ENCODE measurements around the gene ZNF18. TPM values are rescaled to one million over a fixed set of nuclear protein-coding genes. Genes with fewer than 3 reads are reported as not detected.
"Not testable (repeated sequence)": the region's sequence is repeated elsewhere in the genome, so short reads cannot be mapped to it uniquely, and the experiment has no call there.

ZNF18 gene
- total RNA-seq, 1 experiment from 2014 or later = 12.5 TPM

DNA sequence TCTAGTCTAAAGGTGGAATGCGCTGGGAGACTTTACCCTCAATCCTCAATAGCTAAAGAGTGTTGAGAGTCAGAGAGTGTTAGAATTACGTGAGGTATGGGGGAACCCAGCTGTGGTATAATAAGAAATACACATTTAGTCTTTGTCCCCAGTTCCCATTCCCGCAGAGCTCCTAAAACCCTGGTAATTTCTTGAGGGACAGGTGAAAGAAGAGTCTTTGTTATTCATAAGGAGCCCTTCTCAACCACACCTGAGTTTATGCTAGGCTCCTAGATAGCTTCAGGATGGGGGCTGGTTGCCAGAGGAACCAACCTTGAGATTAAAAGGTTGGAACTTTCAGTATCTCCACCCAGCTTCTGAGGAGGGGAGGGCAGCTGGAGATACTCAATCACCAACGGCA is 5.8 kb downstream of the ZNF18 start:
- in situ Hi-C loops (cut with HindIII; ENCODE audit: low pct_unique_long_range_greater_than_20kb, low sequenced_read_pairs) = no loop called here
- DNase-seq (ENCODE audit: low read depth, low spot score) = no peak

DNA sequence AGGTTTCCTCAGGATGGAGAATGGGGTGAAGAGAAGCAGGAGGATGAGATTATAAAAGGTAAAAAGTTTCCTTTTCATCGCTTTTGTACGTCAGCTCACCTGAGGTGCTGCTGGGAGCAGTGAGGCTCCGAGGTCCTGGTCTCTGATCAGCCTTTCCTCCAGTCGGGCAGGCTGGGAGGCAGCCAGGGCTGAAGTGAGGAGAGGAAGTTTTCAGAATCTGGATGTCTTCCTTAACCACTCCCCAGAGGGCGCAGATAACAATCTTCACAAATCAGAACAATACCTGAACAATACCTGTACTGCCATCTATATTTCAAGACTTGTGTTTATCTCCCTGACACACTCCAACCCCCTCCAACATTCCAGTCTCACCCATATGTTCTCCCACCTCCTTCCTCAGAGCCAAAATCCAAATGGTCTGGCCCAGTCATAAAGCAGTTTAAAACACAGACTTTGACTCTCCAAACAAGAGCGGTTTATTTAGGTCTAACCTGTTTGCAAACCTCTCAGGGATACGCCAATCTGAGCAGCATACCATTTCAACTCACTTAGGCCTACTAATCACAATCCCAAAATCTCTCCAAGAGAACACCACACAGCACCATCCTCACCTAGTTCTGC is 6.8 kb downstream of the ZNF18 start:
- in situ Hi-C loops (cut with HindIII; ENCODE audit: low pct_unique_long_range_greater_than_20kb, low sequenced_read_pairs) = no loop called here
- no peak for DNase-seq (ENCODE audit: low read depth, low spot score)

DNA sequence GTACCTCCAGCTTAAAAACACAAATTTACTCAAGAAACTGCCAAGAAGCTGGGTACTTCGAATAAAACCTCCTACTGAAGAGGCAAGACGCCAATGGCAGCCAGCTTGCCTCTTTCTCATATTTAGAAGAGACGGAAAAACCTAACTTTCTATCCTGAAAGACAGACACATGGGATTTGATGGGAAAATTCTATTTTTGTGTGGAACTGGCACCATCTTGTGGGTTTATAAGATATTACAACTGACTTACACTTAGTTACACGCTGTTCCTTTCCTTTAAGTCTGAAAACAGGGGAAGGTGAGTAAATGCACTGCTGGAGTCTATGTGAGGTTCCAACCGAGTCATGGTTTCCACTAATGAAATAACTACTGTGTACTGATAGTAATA is 10.3 kb downstream of the ZNF18 start:
- in situ Hi-C loops (cut with HindIII; ENCODE audit: low pct_unique_long_range_greater_than_20kb, low sequenced_read_pairs) = no loop called here

DNA sequence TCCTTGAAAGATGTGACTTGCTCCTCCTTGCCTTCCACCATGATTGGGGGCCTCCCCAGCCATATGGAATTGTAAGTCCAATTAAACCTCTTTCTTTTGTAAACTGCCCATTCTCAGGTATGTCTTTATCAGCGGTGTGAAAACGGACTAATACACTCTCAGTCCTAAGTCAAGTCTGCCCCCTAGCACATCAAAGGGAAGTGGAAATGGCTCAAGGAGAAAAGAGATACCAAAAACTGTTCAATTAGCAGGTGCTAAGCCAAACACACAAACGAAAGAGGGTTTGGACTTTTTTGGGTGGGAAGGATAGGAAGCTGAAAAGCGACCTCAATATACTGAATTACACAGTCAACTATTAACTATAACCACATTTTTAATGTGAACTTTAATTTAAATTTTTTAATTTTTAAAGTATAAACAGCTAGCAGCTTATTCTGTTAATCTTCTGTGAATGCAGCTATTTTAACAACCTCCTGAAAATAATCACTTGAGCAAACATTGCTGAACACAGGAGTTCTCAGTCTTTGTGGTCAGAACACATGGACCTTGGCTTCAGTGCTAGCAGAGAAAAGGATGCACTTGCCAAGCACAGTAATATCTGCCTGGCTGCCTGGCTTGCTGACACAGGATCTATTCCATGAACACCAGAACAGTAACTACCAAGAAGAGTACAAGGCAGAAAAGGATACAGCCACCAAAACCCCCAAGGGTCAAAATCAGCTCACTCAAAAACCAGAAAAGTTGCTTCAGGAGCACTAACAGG is 10.9 kb downstream of the ZNF18 start:
- in situ Hi-C loops (cut with HindIII; ENCODE audit: low pct_unique_long_range_greater_than_20kb, low sequenced_read_pairs) = no loop called here
- no peak for DNase-seq (ENCODE audit: low read depth, low spot score)

More for the DNA sequence above, 10.3 kb downstream of the ZNF18 start:
- peak; percentile 68 for DNase-seq (ENCODE audit: low read depth, low spot score)

DNA sequence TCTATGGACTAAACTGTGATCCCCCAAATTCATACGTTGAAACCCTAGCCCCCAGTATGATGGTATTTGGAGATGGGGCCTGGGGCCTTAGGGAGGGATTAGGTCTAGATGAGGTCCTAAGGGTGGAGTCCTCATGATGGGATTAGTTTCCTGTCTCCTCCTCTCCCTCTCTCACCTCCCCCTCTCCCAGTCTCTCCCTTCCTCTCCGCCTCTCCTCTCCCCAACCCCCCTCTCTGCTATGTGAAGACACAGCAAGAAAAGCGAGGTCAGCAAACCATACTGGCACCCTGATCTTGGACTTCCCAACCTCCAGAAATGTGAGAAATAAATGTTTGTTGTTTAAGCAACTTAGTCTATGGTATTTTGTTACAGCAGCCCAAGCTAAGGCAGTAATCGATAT is 15.4 kb downstream of the ZNF18 start:
- DNase-seq (ENCODE audit: low read depth, low spot score) = no peak
- in situ Hi-C loops (cut with HindIII; ENCODE audit: low pct_unique_long_range_greater_than_20kb, low sequenced_read_pairs) = no loop called here

DNA sequence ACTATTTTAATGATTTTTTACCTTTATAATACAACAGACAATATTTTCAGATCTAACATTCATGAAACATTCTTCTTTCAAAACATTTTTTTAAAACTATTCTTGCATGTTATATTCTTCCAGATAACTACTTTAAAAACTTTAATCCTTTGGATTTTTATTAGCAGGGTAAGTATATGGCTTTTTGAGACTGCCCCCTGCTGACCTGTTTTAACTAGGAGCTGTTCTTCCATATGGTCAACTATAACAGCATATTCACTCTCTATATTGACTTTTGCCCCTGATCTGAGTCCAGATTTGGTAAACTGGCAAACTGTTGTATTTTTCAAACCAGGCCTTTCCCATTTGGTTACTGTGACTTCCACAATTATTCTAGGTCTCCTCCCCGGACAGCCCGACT is 16.5 kb downstream of the ZNF18 start:
- in situ Hi-C loops (cut with HindIII; ENCODE audit: low pct_unique_long_range_greater_than_20kb, low sequenced_read_pairs) = no loop called here
- DNase-seq (ENCODE audit: low read depth, low spot score) = peak; percentile 32

DNA sequence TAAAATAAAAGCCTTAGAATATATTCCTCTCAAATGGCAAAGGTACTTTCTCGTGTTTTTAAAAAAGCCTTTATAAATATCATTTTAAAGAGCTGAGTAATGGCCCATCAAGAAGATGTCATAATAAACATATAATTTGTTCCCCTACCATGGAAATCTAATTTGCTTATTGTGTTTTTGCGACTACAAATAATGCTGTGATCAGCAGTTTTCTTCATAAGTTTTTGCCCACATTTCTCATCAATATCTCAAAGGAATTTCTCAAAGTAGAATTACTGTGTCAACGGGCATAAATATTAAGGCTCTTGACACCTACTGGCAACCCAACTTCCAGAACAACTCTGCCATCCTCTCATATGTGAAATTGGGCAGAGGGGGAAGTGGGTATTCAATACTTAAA is 17.5 kb downstream of the ZNF18 start:
- DNase-seq (ENCODE audit: low read depth, low spot score) = no peak
- in situ Hi-C loops (cut with HindIII; ENCODE audit: low pct_unique_long_range_greater_than_20kb, low sequenced_read_pairs) = no loop called here

DNA sequence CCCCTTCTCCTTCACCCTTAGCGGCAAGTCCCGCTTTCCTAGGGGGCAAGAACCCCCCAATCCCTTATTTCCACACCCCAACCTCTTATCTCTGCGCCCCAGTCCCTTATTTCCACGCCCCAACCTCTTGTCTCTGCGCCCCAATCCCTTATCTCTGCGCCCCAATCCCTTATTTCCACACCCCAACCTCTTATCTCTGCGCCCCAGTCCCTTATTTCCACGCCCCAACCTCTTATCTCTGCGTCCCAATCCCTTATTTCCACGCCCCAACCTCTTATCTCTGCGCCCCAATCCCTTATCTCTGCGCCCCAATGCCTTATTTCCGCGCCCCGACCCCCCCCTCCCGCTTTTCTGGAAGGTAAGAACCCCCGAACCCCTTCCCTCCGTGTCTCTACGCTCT is 24.5 kb downstream of the ZNF18 start:
- DNase-seq (ENCODE audit: low read depth, low spot score); in situ Hi-C loops (cut with HindIII; ENCODE audit: low pct_unique_long_range_greater_than_20kb, low sequenced_read_pairs): not testable (repeated sequence)

DNA sequence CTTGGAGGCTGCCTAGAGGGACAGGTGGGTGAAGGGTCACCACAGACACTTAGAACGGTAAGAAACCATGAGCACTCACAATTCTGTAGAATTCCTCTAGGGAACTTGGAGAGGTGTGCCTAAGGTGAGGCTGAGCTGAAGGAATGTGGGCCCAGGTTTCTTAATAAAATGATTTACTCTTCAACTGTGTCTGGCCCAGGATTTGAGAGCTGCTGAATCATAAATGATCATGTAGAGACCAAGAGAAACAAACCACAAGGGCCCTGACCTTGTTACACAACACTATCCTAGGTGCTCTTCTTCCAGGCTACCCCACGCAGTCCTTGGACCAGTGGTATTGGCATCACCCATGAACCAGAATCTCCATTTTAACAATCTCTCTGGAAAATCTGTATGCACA is 27.7 kb downstream of the ZNF18 start:
- DNase-seq (ENCODE audit: low read depth, low spot score) = no peak
- in situ Hi-C loops (cut with HindIII; ENCODE audit: low pct_unique_long_range_greater_than_20kb, low sequenced_read_pairs) = no loop called here

DNA sequence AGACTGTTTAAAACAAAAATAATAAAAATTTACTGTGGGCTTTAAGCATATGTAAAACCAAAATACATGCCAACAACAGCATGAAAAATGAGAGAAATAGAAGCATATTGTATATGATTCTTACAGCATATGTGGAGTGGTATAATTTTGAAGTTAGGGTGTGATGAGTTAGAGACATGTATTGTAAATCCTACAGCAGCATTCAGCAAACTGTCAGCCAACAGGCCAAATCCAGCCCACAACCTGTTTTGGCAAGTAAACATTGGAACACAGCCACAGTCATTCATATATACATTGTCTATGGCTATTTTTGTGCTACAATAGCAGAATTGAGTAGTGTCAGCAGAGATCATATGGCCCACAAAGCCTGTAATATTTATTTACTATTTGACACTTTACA is 42.3 kb downstream of the ZNF18 start:
- no peak for DNase-seq (ENCODE audit: low read depth, low spot score)
- in situ Hi-C loops (cut with HindIII; ENCODE audit: low pct_unique_long_range_greater_than_20kb, low sequenced_read_pairs) = no loop called here

DNA sequence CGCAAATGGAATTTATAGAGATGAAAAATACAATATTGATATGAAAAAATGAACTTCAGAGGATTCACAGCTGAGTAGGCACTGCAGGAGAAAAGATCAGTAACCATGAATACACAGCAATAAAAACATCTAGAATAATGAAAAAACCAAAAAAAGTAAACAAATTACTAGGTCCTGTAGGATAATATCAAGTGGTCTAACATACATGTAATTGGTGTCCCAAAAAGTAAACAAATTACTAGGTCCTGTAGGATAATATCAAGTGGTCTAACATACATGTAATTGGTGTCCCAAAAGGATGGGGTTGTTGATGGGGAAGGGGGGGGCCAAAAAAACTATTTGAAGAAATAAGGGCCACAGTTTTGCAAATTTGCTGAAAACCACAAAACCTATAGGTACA is 43.4 kb downstream of the ZNF18 start:
- no peak for DNase-seq (ENCODE audit: low read depth, low spot score)
- in situ Hi-C loops (cut with HindIII; ENCODE audit: low pct_unique_long_range_greater_than_20kb, low sequenced_read_pairs) = no loop called here

DNA sequence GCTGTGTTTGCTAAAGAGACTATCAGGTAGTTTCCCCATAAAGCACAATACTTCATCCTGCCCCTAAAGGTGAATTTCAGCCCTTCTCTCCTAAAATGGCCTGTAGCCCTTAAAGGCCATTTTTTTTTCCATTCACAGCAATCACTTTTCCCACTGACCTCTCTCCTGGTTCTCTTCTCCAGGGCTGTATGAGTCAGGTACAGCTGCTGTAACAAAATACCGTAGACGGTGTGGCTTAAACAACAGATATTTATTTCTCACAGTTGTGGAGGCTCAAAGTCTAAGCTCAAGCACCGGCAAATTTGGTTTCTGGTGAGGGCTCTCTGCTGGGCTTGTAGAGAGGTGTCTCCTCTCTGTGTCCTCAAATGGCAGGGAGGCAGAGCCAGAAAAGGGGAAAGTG is 44.7 kb downstream of the ZNF18 start:
- in situ Hi-C loops (cut with HindIII; ENCODE audit: low pct_unique_long_range_greater_than_20kb, low sequenced_read_pairs) = no loop called here
- no peak for DNase-seq (ENCODE audit: low read depth, low spot score)

DNA sequence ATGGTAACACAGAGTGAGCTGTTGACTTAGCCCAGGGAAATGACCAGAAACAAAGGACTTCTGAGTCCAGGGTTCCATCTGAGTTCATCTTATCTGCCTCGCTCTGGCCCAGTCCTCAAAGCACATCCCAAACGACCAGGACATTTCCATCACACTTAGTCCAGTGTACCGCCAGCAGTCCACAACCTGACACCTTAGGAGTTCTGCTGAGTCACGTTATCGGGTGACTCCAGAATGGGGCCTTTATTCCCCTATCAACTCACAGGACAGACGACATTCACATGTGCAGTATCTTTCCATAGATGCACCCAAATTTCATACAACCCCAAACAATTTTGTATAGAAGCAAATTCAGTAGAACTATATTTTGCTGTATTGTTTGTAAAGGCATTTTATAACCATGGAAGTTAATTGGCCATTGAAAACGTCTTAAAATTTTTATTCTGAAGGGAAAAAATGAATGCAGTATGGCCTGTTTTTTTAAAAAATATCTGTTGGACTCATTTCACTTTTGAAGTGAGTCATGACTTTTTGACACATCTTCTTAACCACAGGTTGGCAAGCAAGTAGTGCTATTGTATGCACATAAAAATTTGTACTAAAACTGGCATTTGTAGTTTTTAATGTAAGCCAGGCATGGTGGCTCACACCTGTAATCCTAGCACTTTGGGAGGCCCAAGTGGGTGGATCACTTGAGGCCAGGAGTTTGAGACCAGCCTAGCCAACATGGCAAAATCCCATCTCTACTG is 46.3 kb downstream of the ZNF18 start:
- in situ Hi-C loops (cut with HindIII; ENCODE audit: low pct_unique_long_range_greater_than_20kb, low sequenced_read_pairs) = no loop called here
- DNase-seq (ENCODE audit: low read depth, low spot score) = no peak

DNA sequence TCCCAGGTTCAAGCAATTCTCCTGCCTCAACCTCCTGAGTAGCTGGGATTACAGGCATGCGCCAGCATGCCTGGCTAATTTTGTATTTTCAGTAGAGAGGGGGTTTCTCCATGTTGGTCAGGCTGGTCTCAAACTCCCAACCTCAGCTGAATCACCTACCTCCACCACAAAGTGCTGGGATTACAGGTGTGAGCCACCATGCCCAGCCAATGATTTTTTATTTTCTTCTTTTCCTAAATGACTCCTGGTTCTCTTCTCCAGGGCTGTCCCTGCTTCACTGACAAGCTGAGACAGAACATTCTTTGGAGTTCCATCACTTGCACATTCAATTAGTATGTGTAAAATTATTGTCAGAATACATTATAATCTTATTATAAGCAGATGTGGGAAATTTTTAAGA is 47.7 kb downstream of the ZNF18 start:
- DNase-seq (ENCODE audit: low read depth, low spot score); in situ Hi-C loops (cut with HindIII; ENCODE audit: low pct_unique_long_range_greater_than_20kb, low sequenced_read_pairs): not testable (repeated sequence)

DNA sequence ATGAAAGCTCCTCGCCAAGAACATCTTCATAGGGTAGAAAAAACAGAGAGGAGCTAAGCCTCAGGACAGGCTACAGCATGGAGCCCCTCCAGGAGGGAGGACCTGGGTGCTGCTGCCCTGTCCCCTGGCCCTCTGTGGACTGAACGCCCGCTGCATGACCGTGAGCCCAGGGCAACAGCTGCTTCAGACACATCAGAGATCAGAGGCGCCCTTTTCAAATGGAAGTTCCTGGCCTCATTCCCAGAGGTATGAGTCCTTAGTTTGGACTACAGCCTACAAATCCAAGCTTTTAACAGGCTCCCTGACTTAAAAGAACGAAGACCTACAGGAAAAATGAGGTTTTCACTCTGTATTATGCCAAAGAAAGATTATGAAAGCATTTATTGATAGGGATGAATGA is 48.5 kb downstream of the ZNF18 start:
- DNase-seq (ENCODE audit: low read depth, low spot score) = no peak
- in situ Hi-C loops (cut with HindIII; ENCODE audit: low pct_unique_long_range_greater_than_20kb, low sequenced_read_pairs) = no loop called here

DNA sequence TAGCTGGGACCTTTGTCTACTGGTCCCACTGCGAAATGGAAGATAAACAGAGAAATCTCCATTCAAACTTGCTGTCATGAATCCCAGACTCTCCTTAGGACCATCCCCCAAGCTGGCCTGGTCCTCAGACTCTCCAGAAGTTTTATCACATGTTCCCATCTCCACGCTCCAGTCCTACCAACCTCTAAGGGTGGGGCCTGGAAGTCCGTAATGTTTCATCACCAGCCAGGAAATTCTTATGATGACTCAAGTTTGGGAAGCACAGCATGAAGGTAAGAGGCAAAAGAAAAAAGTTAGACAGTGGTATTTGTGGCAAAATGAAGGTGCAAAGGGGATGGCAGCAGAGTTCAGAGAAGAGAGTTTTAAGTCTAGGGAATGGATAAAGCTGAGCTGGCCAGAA is 52.7 kb downstream of the ZNF18 start:
- no peak for DNase-seq (ENCODE audit: low read depth, low spot score)

DNA sequence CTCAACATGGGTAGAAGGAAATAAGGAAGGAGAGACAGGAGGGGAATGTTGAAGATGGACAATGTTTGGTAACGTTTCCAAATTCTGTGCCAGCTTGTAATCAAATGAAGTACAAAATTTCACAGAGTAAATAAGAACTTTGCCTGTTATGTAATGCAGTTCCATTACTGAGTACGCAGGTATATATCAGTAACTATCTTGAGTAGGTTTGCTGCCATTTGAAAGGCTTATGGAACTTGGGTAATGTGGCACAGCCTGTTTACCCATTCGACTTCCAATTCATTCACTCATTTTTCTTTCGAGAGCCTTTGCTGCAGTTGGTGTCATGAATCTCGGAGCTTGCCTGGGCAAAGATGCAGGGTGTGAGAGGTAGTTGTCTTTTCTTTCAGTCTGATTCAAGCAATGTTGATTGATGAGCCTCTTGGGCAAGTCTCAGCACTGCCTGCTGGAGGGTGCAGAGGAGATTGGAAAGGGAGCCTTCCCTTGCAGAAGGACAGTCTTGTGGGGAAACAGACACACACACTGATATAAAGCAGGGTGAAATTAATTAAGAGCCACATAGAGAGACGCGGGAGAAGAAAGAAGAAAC is 53.4 kb downstream of the ZNF18 start:
- in situ Hi-C loops (cut with HindIII; ENCODE audit: low pct_unique_long_range_greater_than_20kb, low sequenced_read_pairs) = no loop called here

More for the DNA sequence above, 52.7 kb downstream of the ZNF18 start:
- in situ Hi-C loops (cut with HindIII; ENCODE audit: low pct_unique_long_range_greater_than_20kb, low sequenced_read_pairs) = no loop called here

DNA sequence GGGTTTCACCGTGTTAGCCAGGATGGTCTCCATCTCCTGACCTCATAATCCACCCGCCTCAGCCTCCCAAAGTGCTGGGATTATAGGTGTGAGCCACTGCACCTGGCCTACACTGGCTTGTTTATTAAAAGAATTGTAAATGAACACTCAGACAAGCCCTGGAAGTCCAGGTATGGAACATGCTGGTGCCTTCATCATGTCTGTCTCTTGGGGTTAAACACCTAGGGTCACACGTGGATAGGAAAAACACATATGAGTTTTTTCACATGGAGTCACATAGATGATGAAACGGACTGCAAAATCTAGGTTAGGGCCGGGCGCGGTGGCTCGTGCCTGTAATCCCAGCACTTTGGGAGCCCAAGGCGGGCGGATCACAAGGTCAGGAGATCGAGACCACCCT is 54.2 kb downstream of the ZNF18 start:
- DNase-seq (ENCODE audit: low read depth, low spot score); in situ Hi-C loops (cut with HindIII; ENCODE audit: low pct_unique_long_range_greater_than_20kb, low sequenced_read_pairs): not testable (repeated sequence)

More for the DNA sequence above, 53.4 kb downstream of the ZNF18 start:
- DNase-seq (ENCODE audit: low read depth, low spot score) = no peak
